Measurements from ENCODE around the gene FRMD4A. TPM values are rescaled to one million over a fixed set of nuclear protein-coding genes. Genes with fewer than 3 reads are reported as not detected.

The FRMD4A gene
- polyA plus RNA-seq, 1 donor (not counting 4 experiments of a cell fraction or from before 2014, with no cell fraction given) = 12.9 TPM

GRCh38 chr10:14236341-14236740 lies 94.4 kb downstream of the FRMD4A start:
- no peaks in the 10 kb centered on the region for H3K36me3 ChIP-seq (ENCODE audit: control insufficient read depth in 2 of 2, extremely low read depth in 1 of 2, insufficient read depth in 2 of 2, low read length in 2 of 2)
- H2AFZ ChIP-seq (ENCODE audit: control insufficient read depth, low read length) = no peak overlapping the region
- no peaks in the 10 kb centered on the region for H4K20me1 ChIP-seq (ENCODE audit: control insufficient read depth, extremely low read depth, insufficient read depth, low read length)
- FAIRE-seq (no peak), DNase-seq (ENCODE audit: low read depth, low spot score) (no peak)
- TF ChIP-seq, protein P1, sequence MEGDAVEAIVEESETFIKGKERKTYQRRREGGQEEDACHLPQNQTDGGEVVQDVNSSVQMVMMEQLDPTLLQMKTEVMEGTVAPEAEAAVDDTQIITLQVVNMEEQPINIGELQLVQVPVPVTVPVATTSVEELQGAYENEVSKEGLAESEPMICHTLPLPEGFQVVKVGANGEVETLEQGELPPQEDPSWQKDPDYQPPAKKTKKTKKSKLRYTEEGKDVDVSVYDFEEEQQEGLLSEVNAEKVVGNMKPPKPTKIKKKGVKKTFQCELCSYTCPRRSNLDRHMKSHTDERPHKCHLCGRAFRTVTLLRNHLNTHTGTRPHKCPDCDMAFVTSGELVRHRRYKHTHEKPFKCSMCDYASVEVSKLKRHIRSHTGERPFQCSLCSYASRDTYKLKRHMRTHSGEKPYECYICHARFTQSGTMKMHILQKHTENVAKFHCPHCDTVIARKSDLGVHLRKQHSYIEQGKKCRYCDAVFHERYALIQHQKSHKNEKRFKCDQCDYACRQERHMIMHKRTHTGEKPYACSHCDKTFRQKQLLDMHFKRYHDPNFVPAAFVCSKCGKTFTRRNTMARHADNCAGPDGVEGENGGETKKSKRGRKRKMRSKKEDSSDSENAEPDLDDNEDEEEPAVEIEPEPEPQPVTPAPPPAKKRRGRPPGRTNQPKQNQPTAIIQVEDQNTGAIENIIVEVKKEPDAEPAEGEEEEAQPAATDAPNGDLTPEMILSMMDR (optimal IDR thresholded peaks at IDR 0.05 in 1 of 3, IDR thresholded peaks at IDR 0.05 in 1 of 3, conservative IDR thresholded peaks at IDR 0.05 in 1 of 3; ENCODE audit: extremely low read depth in 1 of 3, insufficient read depth in 2 of 3, low read length in 3 of 3) = no peak
- no peak for TF ChIP-seq EZH2 (IDR thresholded peaks at IDR 0.05; ENCODE audit: low read length)
- no peaks in the 10 kb centered on the region for H3K9me1 ChIP-seq (ENCODE audit: control insufficient read depth, extremely low read depth, insufficient read depth, low read length)
- dilution Hi-C loops (cut with MboI; ENCODE audit: extremely low pct_ligation_motif_present, low sequenced_read_pairs) = no loop called here
- no peak overlapping the region for H3K9ac ChIP-seq (ENCODE audit: control insufficient read depth, extremely low read depth, insufficient read depth, low read length)
- no peak overlapping the region for H3K4me2 ChIP-seq (ENCODE audit: control insufficient read depth, extremely low read depth, insufficient read depth, low read depth, low read length)
- H3K79me2 ChIP-seq (ENCODE audit: control insufficient read depth, insufficient read depth, low read length) = no peaks in the 10 kb centered on the region
- H3K4me1 ChIP-seq (ENCODE audit: control insufficient read depth, extremely low read depth, insufficient read depth, low read length) = no peaks in the 10 kb centered on the region
- H3K4me3 ChIP-seq (ENCODE audit: control insufficient read depth in 2 of 3, extremely low read depth in 1 of 3, insufficient read depth in 2 of 3, low read depth in 1 of 3, low read length in 3 of 3) = no peak overlapping the region
- H3K27me3 ChIP-seq (ENCODE audit: control insufficient read depth, extremely low read depth, insufficient read depth, low read length) = no peaks in the 10 kb centered on the region
- H3K27ac ChIP-seq (ENCODE audit: control insufficient read depth, insufficient read depth, low read length) = no peak overlapping the region
- no peaks in the 10 kb centered on the region for H3K9me3 ChIP-seq (ENCODE audit: control insufficient read depth, low read depth, low read length)

DNA sequence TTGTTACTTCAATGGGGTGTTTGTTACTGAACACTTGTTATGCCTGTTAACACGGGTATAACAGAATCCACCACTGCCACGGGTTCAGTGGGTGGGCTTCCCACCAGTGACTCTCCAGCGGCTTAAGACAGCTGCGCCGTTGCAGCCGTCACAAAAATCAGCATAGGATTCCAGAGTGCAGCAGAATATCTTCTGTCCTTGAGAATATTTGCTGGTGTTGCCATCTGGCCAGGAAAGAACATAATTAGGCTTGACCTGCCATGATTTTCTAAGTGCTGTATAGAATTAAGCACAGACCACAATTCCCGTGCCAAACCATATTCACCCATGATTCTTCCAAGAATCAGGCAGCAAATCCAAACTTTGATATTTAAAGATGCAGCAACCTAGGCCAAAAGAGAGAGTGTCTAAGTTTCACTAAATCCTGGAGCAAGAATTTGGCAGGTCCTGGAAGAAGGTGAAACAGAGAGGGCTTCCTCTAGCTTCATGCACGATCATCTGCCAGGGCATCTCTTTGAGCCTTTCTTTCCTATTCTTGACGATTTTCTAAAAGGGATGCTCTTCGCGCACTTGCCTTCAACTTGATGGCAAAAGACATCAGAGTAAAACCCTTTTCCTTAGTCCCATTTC lies 95.0 kb downstream of the FRMD4A start:
- no peak for FAIRE-seq
- no peak overlapping the region for H3K27ac ChIP-seq (ENCODE audit: control insufficient read depth, insufficient read depth, low read length)
- H3K4me1 ChIP-seq (ENCODE audit: control insufficient read depth, extremely low read depth, insufficient read depth, low read length) = no peaks in the 10 kb centered on the region
- H3K36me3 ChIP-seq (ENCODE audit: control insufficient read depth in 2 of 2, extremely low read depth in 1 of 2, insufficient read depth in 2 of 2, low read length in 2 of 2) = no peaks in the 10 kb centered on the region
- no peaks in the 10 kb centered on the region for H4K20me1 ChIP-seq (ENCODE audit: control insufficient read depth, extremely low read depth, insufficient read depth, low read length)
- no peak overlapping the region for H2AFZ ChIP-seq (ENCODE audit: control insufficient read depth, low read length)
- dilution Hi-C loops (cut with MboI; ENCODE audit: extremely low pct_ligation_motif_present, low sequenced_read_pairs) = no loop called here
- no peaks in the 10 kb centered on the region for H3K79me2 ChIP-seq (ENCODE audit: control insufficient read depth, insufficient read depth, low read length)
- H3K9ac ChIP-seq (ENCODE audit: control insufficient read depth, extremely low read depth, insufficient read depth, low read length) = no peak overlapping the region
- H3K9me3 ChIP-seq (ENCODE audit: control insufficient read depth, low read depth, low read length) = no peaks in the 10 kb centered on the region
- H3K4me3 ChIP-seq (ENCODE audit: control insufficient read depth in 2 of 3, extremely low read depth in 1 of 3, insufficient read depth in 2 of 3, low read depth in 1 of 3, low read length in 3 of 3) = no peak overlapping the region
- H3K4me2 ChIP-seq (ENCODE audit: control insufficient read depth, extremely low read depth, insufficient read depth, low read depth, low read length) = no peak overlapping the region
- H3K27me3 ChIP-seq (ENCODE audit: control insufficient read depth, extremely low read depth, insufficient read depth, low read length) = no peaks in the 10 kb centered on the region
- DNase-seq (ENCODE audit: low read depth, low spot score) = no peak
- TF ChIP-seq, protein P1 (optimal IDR thresholded peaks at IDR 0.05 in 1 of 3, IDR thresholded peaks at IDR 0.05 in 1 of 3, conservative IDR thresholded peaks at IDR 0.05 in 1 of 3; ENCODE audit: extremely low read depth in 1 of 3, insufficient read depth in 2 of 3, low read length in 3 of 3) = no peak
- no peak for TF ChIP-seq EZH2 (IDR thresholded peaks at IDR 0.05; ENCODE audit: low read length)
- H3K9me1 ChIP-seq (ENCODE audit: control insufficient read depth, extremely low read depth, insufficient read depth, low read length) = no peaks in the 10 kb centered on the region
